22Rv1 (cell line): ENCODE results near the gene NELFB.

Experiments
- ZFX ChIP-seq: fragments of 450-650 bp; IDR thresholded peaks from 2 replicates; pipeline ENCODE4 v1.6.1; 2017; ENCODE audit warnings: antibody characterized with exemption, borderline replicate concordance
- TF ChIP-seq, protein P1 (sequence below): fragments of 450-650 bp; IDR thresholded peaks from 2 replicates; pipeline ENCODE4 v1.5.1; 2017; ENCODE audit warnings: mild to moderate bottlenecking

DNA sequence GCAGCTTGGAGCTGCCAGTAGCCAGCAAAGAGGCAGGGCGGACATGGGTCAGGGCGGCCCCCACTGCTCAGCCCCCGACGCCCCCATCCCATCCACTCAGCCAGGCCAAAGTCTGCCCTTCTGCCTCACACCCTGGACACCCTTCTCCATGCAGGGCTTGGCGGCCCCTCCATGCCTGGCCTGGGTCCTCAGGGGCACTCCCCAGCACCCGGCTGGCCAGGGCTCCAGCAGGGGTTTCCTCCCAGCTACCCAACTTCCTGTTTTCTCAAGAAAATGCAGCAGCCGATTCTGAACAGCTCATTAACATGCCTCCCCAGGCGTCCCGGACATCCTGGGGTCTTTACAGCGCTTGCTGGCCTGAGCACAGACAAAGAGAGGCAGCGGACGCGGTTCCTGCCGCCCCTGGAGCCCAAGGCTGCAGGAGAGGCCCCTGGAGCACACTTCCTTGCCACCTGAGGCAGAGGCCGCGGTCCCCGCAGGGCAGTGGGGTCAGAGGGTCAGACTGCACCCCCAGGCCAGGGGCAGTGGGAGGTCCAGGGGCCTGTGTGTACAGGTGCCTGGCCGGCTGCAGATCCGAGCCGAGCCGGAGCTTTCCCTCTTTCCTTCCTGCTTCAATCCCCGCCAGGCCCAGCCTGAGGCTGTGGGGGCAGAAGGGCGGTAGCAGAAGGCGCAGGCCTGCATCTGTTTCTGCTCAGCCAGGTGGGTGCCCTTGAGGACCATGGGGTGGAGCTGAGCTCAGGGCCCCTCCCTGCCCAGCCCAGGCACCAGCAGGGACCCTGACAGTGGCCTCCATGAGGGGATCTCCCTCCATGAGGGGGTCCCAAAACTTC, 65.6 kb downstream of the NELFB start:
- TF ChIP-seq, protein P1, sequence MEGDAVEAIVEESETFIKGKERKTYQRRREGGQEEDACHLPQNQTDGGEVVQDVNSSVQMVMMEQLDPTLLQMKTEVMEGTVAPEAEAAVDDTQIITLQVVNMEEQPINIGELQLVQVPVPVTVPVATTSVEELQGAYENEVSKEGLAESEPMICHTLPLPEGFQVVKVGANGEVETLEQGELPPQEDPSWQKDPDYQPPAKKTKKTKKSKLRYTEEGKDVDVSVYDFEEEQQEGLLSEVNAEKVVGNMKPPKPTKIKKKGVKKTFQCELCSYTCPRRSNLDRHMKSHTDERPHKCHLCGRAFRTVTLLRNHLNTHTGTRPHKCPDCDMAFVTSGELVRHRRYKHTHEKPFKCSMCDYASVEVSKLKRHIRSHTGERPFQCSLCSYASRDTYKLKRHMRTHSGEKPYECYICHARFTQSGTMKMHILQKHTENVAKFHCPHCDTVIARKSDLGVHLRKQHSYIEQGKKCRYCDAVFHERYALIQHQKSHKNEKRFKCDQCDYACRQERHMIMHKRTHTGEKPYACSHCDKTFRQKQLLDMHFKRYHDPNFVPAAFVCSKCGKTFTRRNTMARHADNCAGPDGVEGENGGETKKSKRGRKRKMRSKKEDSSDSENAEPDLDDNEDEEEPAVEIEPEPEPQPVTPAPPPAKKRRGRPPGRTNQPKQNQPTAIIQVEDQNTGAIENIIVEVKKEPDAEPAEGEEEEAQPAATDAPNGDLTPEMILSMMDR: no peak
- no peak for TF ChIP-seq ZFX
